Smooth muscle cell (in vitro differentiated cells): ENCODE data around the gene DLG2. TPM values are rescaled to one million over a fixed set of nuclear protein-coding genes. Genes with fewer than 3 reads are reported as not detected.
A peak's percentile ranks its signal among the peaks of the same experiment; 100 is the strongest.

Source experiments
- DNase-seq: peaks from one replicate; lab custom pipeline; 2025; ENCODE audit not compliant: unreplicated experiment; lab: John Stamatoyannopoulos, UW
- H2AFZ ChIP-seq: fragments of 200-600 bp; sonication (generic); 2 replicates; pipeline ENCODE4 v1.6.0; 2016; ENCODE audit warnings: antibody characterized with exemption, low read depth, mild to moderate bottlenecking
- H3F3A ChIP-seq: fragments of 200-600 bp; sonication (generic); 2 replicates; pipeline ENCODE4 v1.6.0; 2017; ENCODE audit warnings: antibody characterized with exemption, low read depth
- H3K27ac ChIP-seq: fragments of 200-600 bp; sonication (generic); 2 replicates; pipeline ENCODE4 v1.5.1; 2016; ENCODE audit warnings: low read depth, mild to moderate bottlenecking
- H3K27me3 ChIP-seq: fragments of 200-600 bp; sonication (generic); 2 replicates; pipeline ENCODE4 v1.6.1; 2016; ENCODE audit warnings: low read depth, mild to moderate bottlenecking
- H3K36me3 ChIP-seq: fragments of 200-600 bp; sonication (generic); 2 replicates; pipeline ENCODE4 v1.5.1; 2016; ENCODE audit warnings: low read depth
- H3K4me1 ChIP-seq: fragments of 200-600 bp; sonication (generic); 2 replicates; pipeline ENCODE4 v1.5.1; 2016; ENCODE audit warnings: low read depth
- H3K4me2 ChIP-seq: fragments of 200-600 bp; sonication (generic); 2 replicates; pipeline ENCODE4 v1.6.0; 2016; ENCODE audit warnings: mild to moderate bottlenecking
- H3K4me3 ChIP-seq: fragments of 200-600 bp; sonication (generic); 2 replicates; pipeline ENCODE4 v1.5.1; 2016; ENCODE audit warnings: mild to moderate bottlenecking
- H3K79me2 ChIP-seq: fragments of 200-600 bp; sonication (generic); 2 replicates; pipeline ENCODE4 v1.6.0; 2016; ENCODE audit warnings: low read depth, mild to moderate bottlenecking
- H3K9ac ChIP-seq: fragments of 200-600 bp; sonication (generic); 2 replicates; pipeline ENCODE4 v1.6.0; 2016; ENCODE audit warnings: low read depth
- H3K9me3 ChIP-seq: fragments of 200-600 bp; sonication (generic); replicated peaks from 2 replicates; pipeline ENCODE4 v1.5.1; 2016; ENCODE audit warnings: low read depth
- H4K20me1 ChIP-seq: fragments of 200-600 bp; sonication (generic); 2 replicates; pipeline ENCODE4 v1.6.0; 2016; ENCODE audit warnings: low read depth
- CTCF ChIP-seq: fragments of 200-600 bp; sonication (generic); IDR thresholded peaks from 2 replicates; pipeline ENCODE4 v1.5.1; 2017; ENCODE audit warnings: borderline replicate concordance, mild to moderate bottlenecking, antibody characterized with exemption; ENCODE audit not compliant: insufficient read depth, poor library complexity, severe bottlenecking
- WGBS: methylation state at CpG from one replicate; pipeline ENCODE4 v1.1.7; 2016; ENCODE audit warnings: low lambda C conversion rate; 5-methylcytosine and 5-hydroxymethylcytosine counted together
- polyA plus RNA-seq: library from polyadenylated mRNA; unstranded; fragments of >200 nt; fragmentation: Nextera tagmentation; extraction: Ambion mirVana; gene quantifications from 2 replicates; pipeline ENCODE4 v1.2.1, GENCODE V29; 2016
- total RNA-seq: library from RNA; depleted of rRNA; stranded (reverse); fragments of >200 nt; gene quantifications from 2 replicates; pipeline ENCODE4 v1.2.3, GENCODE V29; 2014

DLG2 gene
- total and polyA plus RNA-seq, 2 experiments from 2014 or later: 0.74 to 1.1 TPM

DNA sequence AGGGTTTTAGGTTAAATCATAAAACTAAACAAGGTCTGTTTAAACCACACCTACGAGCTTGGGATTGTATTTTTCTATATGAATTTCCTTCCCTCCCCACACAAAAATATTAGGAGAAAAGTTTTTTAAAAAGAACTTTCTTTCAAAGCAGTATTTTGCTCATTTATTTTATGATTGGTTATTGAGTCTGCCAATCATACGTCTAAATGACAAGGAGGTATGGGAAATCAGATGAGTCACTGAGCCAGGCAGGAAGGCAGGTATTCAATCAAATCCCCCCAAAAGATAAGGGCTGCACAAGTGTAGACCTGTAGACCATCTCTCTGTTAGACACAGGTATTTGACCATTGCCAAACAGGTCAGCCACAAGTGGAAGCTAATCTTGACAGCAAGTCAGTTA, 1900.8 kb downstream of the DLG2 start:
- Histone ChIP-seq H3K4me1 (peaks cover 14% of the 10 kb centered on the region), H4K20me1 (no peaks in the 10 kb centered on the region), H3K4me2 (peak overlapping the region; percentile 86), H3K79me2 (no peaks in the 10 kb centered on the region), H3K27me3 (no peaks in the 10 kb centered on the region), H2AFZ (no peak overlapping the region), H3K9ac (no peak overlapping the region), H3K36me3 (no peaks in the 10 kb centered on the region), H3K4me3 (no peak overlapping the region), H3K27ac (no peak overlapping the region), H3F3A (peaks cover 14% of the 10 kb centered on the region), H3K9me3 (no peaks in the 10 kb centered on the region)
- no peak for DNase-seq
- TF ChIP-seq CTCF: no peak
- 68% methylated on average over 2 of the region's 2 CpGs for WGBS

GRCh38 chr11:83725728-83726127, 1901.4 kb downstream of the DLG2 start:
- TF ChIP-seq CTCF: no peak
- 5% methylated on average over 4 of the region's 4 CpGs for WGBS
- Histone ChIP-seq H2AFZ (no peak overlapping the region), H3K4me1 (peaks cover 14% of the 10 kb centered on the region), H3K4me2 (peak overlapping the region; percentile 86), H3F3A (peaks cover 14% of the 10 kb centered on the region), H3K27ac (peak overlapping the region; percentile 53), H3K79me2 (no peaks in the 10 kb centered on the region), H3K9me3 (no peaks in the 10 kb centered on the region), H4K20me1 (no peaks in the 10 kb centered on the region), H3K27me3 (no peaks in the 10 kb centered on the region), H3K4me3 (peak overlapping the region; percentile 54), H3K36me3 (no peaks in the 10 kb centered on the region), H3K9ac (peak overlapping the region; percentile 19)
- DNase-seq: no peak

DNA sequence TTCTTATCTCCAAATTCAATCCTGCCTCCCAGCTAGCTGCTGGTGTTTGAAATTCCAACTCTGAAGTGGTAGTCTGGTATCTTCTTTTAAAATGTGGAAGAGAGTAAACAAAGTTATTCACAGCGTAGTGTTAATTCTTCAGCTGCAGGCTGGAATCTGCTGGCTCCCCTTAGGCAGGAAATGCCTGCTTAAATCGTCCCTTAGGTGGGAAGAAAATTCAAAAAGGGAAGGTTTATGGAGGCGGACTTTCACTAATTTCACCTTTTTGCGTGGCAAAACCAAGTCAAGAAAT, 1901.9 kb downstream of the DLG2 start:
- H3F3A ChIP-seq: peaks cover 14% of the 10 kb centered on the region
- H3K27me3 ChIP-seq: no peaks in the 10 kb centered on the region
- no peaks in the 10 kb centered on the region for H3K79me2 ChIP-seq
- H2AFZ ChIP-seq: peak overlapping the region; percentile 73
- H3K4me3 ChIP-seq: peak overlapping the region; percentile 54
- H3K36me3 ChIP-seq: no peaks in the 10 kb centered on the region
- peak overlapping the region; percentile 86 for H3K4me2 ChIP-seq
- no peaks in the 10 kb centered on the region for H4K20me1 ChIP-seq
- TF ChIP-seq CTCF: no peak
- no peaks in the 10 kb centered on the region for H3K9me3 ChIP-seq
- WGBS: 2% methylated on average over 4 of the region's 4 CpGs
- DNase-seq: no peak
- H3K27ac ChIP-seq: peak overlapping the region; percentile 53
- peak overlapping the region; percentile 19 for H3K9ac ChIP-seq
- peaks cover 16% of the 10 kb centered on the region for H3K4me1 ChIP-seq

DNA sequence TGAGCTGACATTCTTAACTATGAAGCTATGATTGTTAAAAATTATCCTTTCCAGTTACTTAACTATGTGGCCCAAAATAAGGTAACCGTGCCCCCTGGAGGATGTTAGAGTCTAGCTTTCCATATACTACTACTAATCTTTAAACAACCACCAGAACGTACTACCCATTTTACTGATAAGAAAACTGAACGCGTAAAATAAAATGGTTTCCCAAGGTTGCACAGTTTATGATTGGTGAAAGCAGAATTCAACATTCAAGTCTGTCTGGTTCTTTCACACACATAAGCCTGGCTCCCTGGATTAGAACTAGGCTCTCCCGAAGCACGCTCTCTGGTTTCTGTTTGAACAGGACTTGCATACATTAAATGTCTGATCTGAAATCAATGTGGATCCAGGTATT, 1903.1 kb downstream of the DLG2 start:
- Histone ChIP-seq H3K27ac (peak overlapping the region; percentile 53), H2AFZ (peak overlapping the region; percentile 73)
- under 1% methylated on average over 6 of the region's 6 CpGs for WGBS

More for the DNA sequence above, 1903.1 kb downstream of the DLG2 start:
- DNase-seq: no peak
- peak overlapping the region; percentile 8 for H3K9ac ChIP-seq
- no peaks in the 10 kb centered on the region for H3K27me3 ChIP-seq
- TF ChIP-seq CTCF: peak; percentile 53
- H3K4me3 ChIP-seq: peak overlapping the region; percentile 54
- peaks cover 14% of the 10 kb centered on the region for H3F3A ChIP-seq
- no peaks in the 10 kb centered on the region for H3K9me3 ChIP-seq
- H3K79me2 ChIP-seq: no peaks in the 10 kb centered on the region
- H4K20me1 ChIP-seq: no peaks in the 10 kb centered on the region
- H3K4me2 ChIP-seq: peak overlapping the region; percentile 86
- H3K36me3 ChIP-seq: no peaks in the 10 kb centered on the region
- peaks cover 17% of the 10 kb centered on the region for H3K4me1 ChIP-seq
